ENCODE data around the gene METAP1D.
"Not testable (repeated sequence)": the region's sequence is repeated elsewhere in the genome, so short reads cannot be mapped to it uniquely, and the experiment has no call there.

METAP1D gene

DNA sequence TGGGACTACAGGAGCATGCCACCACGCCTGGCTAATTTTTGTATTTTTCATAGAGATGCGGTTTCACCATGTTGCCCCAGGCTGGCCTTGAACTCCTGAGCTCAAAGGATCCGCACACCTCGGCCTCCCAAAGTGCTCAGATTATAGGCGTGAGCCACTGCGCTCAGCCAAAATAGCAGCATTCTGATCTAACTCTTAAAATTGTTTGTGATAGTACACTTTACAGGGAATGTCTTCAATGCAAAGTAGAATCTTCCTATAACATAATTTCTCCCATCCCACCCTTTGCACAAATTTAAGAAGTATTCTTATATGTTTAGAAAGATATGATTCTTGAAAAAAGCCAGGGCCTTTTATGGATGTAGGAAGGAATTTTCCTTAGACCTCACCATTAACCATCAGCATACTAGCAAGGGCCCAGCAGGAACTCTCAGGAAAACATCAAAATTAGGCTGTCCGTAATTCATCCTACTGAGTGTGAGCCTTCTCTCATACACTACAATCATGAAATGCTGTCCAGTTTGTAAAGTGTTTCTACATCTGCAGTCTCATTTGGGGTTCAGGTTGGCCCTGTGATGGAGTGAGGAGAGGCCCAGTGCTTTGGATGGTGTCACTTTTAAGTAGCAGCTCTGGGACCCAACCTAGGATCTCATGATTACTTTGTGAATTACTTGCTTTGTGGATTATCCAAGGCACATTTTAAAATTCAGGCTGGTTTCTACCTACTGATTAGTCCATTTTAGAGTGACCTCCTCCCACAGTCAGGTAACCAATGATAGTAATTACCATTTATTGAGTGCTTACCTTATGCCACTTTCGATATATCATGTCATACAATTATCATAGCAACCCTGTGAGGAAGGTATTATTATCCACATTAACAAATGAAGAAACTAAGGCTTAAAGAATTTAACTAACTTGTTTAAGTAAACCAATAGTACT lies 48.1 kb downstream of the METAP1D start:
- no peak for DNase-seq

DNA sequence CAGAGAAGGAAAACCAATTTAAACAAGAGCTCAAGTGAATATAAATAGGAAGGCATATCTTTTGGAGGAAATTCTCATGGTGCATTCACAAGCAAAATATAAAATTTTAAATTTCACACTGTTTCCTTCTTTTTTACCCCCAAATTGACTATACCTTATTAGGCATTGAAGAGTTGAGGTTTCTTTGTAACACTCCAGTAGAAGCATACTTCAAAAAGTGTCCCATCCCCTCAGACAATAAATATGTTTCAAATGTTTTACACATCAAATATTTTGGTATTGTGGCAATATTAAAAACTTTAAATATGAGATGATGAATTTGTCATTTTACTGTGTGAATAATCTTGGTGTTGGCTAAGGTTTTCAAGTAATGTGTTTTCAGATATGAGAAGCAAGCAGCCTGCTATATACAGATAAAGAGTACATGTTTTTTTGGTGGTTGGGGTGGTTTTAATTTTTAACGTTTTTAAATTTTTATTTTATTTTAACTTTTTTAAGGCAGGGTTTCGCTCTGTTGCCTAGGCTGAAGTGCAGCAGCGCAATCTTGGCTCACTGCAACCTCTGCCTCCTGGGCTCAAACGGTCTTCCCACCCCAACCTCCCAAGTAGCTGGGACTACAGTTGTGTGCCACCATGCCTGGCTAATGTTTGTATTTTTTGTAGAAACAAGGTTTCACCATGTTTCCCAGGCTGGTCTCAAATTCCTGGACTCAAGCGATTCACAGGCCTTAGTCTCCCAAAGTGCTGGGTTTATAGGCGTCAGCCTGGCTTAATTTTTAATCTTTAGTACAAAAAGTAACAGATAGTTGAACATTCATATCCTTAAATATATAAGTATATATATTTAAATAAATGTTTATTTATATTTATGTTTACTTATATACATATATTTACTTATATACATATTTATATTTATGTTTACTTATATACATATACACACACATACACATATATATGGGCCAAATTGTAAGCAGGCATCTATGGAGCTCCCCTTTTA lies 49.1 kb downstream of the METAP1D start:
- DNase-seq: no peak

DNA sequence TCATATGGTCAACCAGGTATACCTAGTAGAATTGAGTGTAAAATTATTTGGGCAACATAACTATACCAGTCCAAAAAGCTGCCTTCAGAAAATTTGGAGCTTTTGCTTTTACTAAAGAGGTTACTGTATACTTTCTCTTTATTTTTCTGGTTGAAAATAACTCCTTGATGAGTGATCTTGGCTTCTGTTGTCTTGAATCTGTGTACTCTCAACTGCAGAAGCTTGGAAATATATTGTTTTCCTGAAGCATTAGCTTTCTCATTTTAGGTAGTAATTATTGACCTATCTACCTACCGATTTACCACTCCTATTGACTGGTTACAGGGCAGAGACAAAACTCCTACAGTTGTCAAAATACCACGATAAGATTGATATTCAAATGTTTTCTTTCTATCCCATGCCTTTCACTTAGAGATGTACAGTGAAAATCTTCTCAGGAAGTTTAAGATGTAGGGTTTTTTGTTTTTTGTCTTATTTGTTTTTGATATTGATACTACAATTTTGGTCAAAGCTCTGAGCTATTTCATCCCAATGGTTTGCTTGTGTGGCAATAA lies 49.9 kb downstream of the METAP1D start:
- DNase-seq: no peak

DNA sequence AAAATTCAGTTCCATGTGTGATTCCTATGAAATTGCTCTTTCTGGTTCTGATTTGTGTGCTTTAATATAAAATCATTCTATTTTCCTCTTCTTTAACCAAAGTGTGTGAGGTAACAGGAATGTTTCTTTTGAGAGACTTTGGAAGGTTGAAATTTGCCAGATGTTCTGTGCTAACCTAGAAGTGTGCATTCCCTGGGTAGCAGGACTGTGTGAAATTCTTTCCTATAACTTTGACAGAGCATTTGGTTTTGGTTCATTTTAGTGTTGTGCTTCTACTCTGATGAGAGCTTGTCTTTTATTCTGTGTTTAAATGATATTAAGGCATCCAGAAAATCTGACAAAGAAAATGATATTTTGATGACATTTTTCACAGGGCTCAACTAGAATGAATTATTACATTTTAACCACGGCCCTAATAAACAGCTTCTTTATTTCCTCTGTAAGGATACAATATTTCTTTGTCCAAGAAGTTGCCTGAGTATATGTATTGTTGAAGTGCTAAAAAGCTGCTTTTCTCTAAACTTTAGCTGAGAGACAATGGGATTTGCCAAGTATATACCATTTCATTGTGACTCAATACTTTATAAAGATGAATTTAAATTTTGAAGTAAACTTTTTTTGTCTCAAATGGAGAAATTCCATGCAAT lies 50.8 kb downstream of the METAP1D start:
- DNase-seq: no peak

DNA sequence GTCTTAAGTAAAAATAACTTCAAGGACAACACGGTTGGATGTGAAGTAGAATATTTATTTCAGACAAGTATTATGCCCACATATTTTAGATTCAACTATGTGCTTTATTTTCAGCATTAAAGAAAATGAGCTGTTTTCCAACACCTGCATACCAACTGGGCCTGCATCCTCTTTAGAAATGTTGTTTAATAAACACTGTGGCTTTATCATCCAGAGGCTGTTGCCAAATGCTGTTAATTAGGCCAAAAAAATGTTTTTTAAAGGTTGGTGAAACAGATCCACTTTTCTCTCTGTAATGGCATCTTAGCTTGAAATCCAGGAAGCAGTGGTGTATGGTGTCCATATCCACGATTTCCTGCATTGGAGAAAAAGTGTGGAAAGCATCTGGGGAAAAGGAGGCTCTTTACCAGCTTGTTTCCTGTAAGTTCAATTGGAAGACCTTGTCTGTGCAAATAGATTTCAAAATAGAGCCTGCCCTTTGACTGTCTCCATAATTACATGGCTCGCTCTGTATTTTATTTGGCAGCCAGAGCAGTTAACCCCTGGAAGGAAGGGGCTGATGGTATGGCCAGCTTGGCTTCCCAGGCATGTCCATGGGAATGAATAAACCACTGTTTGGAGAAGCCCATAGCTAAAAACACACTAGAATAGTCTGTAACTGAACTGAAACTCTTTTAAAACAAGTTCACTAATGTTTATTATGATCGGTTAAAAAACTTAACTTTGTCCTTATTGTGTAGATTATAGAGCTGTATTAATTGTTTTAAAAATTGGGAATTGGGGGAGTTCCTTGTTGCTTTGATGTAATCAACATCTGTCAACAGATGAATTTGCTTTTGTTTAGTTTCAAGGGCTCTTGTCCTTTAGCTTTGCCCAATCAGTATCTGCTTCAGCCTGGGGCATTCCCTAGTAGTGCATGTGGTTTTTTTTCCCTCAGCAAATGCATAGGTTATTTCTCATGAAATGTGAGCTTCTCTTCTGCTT lies 52.5 kb downstream of the METAP1D start:
- no peak for DNase-seq

DNA sequence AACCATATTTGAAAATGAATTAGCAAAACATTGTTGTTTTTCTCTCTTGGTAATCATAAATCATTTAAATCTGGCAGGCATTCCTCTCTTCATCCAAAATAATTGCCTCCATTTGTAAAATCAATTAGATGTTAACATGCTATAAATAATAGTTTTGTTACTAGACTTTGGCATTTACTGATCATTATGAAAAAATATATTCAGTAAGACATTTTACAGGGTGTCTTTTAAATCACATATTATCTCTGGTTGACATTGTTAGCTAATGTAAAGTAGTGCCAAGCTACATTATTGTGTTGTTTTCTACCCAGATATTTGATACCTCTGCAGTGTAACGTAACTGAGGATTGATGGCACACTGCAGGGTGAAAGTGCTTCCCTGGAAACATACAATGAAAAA lies 53.7 kb downstream of the METAP1D start:
- no peak for DNase-seq

DNA sequence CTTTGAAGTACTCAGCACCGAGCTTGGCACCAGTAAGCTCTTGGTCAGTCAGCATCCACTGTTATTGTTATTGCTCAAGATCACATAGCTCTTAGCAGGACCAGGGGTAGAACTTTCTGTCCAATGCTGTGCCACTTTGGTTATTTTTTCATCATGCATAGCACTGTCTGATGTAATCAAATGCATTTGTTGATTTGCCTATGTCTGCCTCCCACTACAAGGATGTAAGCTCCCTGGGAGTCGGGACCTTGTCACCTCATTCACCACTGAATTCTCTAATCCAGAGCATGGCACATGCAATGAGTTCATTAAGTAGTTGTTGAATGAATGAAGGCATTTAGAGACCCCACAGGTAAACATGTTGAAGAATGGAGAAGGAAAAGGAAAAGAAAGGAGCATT lies 56.5 kb downstream of the METAP1D start:
- DNase-seq: no peak

DNA sequence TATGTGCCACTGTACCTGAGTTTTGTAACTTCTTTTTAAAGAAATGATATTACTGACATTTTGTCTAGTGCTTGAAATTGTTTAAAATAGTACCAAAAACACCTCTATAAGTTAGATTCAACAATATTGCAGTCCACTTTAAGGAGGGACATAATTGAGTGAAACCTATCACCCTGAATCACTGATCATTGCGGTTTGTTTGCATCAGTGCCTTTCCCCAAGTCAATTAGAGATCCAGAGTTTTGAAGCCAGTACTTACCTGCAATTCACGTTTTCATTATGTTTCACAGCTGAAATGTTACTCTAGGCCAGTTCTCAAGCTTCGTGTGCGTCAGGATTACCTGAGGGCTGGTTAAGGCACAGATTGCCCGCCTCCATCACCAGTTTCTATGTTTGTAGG lies 58.9 kb downstream of the METAP1D start:
- DNase-seq: no peak

DNA sequence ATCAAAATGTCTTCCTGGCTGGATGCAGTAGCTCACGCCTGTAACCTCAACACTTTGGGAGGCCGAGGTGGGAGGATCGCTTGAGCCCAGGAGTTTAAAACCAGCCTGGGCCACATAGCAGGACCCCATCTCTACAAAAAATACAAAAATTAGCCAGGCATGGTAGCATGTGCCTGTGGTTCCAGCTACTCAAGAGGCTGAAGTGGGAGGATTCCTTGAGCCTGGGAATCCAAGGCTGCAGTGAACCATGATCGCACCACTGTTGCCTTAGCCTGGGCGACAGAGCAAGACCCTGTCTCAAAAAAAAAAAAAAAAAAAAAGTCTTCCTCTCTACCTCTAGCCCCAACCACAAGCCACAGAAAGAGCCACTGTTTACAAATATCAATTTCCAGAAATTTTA lies 60.4 kb downstream of the METAP1D start:
- not testable (repeated sequence) for DNase-seq

DNA sequence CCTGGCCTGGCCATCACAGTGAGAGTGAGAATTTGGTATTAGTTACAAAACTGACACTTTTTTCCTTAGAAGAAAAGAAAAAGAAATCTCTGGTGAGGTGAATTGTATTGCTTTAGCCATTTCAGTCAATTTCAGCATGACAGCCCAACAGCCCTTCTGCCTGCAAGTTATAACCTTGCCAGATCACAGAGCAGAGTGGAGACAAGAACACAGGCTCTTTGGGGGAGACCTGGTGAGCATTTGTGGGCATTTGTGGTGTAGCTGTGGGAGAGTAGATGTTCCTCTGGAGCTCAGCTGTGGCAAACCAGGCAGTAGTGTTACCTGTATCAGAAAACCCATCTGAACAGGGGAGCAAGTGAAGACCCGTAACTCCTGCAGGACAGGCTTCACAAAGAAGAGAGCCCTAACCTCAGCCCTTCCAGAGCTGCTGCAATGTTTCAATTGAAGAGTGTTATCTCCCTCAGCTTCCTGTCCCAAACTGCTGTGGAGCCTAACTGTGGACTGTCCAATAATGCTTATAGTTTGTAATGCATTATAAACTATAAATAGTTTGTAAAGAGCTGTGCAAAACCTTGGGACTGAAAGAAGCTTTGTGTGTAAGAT lies 62.8 kb downstream of the METAP1D start:
- no peak for DNase-seq

DNA sequence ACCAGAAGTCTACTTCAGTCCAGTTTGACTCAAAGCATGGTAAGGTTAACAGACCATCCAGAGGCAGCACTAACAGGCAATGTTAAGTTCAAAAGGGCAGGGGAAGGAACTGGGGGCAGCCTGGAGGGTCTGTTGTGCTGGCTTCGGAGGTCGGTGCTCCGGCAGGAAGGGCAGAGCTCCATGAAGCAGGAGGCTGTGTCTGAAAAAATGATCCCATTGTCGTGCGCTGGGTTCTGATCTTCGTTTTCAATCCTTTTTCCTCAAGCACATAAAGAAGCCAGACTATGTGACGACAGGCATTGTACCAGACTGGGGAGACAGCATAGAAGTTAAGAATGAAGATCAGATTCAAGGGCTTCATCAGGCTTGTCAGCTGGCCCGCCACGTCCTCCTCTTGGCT lies 63.7 kb downstream of the METAP1D start:
- DNase-seq: no peak

DNA sequence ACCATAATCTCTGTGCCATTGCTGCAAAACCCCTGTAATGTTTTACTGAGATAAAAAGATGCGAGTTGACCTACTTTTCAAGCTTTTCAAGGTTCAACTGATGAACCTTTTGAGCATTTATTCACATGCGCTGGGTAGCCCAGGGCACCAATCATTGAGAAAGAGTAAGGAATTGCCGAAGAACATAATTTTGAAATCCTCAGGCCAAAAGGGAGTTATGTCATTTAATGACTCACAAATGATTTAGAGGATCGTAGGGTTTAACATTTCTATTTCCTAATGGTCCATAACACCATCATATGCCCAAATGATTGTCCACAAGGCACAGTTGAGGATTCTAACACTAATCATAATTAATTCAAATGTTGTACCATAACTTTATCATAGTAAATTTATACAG lies 65.4 kb downstream of the METAP1D start:
- no peak for DNase-seq

DNA sequence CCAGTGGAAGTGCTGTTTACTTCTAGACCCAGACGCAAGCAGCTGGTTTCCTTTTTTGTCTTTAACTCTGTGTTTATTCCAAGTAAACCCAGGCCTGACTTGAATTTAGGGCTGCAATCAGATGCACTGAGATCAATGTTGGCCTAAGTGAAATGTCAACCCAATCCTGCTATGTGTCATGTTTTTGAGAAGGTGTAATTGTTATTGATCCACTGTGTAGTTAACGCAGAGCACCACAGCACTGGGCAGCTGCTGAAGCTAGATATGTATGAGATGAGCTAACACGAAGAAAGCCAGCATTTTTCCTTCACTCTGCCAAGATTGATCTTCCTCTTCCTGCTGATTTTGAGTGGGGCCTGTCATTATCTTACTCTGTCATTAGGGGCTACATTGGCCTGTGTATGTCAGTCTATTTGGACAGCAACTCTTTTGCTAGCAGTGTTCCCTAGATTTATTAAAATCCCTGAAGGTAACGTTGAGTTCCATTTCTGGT lies 66.7 kb downstream of the METAP1D start:
- DNase-seq: no peak

DNA sequence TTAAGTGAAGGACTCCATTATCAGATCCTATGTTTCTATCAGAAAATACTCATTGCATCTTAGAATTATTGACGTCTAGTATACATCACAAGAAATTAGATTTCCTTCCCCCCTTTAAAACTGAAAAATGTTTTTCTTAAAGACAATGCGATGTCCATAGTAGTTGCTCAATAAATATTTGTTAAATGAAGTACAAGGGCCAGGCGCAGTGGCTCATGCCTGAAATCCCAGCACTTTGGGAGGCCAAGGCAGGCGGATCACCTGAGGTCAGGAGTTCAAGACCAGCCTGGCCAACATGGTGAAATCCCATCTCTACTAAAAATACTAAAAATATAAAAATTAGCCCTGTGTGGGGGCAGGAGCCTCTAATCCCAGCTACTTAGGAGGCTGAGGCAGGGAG lies 68.2 kb downstream of the METAP1D start:
- DNase-seq: not testable (repeated sequence)

DNA sequence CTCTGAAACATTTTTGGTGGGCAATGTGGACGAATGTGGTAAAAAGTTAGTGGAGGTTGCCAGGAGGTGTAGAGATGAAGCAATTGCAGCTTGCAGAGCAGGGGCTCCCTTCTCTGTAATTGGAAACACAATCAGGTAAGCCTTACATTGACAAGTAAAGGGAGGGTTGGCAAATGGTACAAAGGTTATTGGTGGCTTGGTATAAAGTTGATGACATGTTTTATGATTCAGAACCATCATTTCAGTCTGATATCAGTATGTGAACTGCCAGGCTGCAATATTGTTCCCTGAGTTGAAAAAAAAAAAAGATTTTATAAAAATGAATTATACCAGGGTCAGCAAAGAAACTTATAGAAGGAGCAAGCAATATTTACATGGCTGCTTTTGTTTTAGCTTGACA lies 71.2 kb downstream of the METAP1D start:
- no peak for DNase-seq

DNA sequence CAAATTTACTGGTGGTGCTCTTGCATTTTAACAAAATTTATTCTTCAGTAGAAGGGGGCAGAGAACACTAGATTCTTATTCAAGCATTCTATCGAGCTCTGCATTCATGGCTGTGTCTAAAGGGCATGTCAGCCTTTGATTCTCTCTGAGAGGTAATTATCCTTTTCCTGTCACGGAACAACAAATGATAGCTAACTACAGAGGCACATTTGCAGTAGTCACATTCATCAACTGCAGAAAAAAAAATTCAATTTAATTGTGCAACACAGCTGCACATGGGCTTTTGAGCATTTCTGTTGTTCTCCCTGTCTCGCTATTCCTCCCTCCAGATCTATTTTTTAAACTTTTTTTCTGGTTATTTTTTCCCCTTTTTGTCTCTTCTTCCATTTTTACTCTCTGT lies 72.5 kb downstream of the METAP1D start:
- DNase-seq: no peak

DNA sequence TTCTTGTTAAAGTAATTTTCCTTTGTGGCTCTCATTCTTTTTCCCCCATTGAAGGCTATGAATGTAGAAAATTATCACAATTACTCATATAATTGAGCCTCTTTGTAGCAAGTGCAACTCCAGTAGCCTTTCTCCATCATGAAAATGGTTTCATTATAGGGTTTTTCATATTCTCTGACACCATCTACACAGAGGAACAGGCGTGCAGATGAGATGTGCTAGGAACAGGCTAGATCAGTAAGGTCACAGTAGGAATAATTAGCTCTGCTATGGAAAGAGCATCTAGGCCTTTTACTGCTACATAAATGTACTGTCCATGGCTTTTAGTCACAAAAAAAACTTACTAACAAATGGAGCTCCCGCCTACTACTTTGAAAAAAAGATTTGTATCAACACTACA lies 73.0 kb downstream of the METAP1D start:
- no peak for DNase-seq

DNA sequence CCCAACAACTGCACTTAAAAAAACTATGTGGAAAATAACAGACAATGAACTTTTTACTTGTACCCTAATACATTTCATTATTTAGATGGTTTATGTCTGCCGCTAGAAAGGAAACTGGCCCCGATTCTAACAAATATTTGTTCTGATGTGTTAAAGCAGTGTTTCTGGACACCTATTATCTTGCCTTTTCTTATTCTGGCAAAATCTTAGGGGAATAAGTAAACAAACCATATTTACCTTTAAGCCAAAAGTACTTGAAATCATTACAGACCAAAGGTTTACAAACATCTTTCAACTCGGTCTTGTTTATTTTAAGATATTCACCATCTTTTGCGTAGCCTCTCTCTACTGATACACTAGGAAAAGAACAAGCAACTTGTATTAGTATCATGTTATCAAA lies 73.8 kb downstream of the METAP1D start:
- no peak for DNase-seq

DNA sequence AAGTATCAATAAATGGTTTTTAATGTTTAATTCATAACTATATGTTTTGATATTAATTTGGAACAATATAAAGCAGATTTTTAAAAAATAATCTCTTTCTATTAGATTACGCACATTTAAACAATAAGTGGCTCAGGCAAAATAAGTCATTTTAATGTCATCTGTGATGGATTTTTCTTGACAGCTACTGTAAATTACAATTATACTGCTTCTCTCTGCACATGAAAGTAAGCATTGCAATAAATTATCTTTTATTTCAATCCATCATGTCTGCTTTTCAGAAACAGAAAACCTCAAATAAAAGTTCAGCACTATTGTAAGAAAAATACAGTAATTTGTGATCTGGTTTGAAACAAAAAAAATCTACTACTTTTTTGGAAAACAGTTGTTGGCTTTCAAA lies 74.5 kb downstream of the METAP1D start:
- DNase-seq: no peak

Data from amygdala (tissue), 56 donors.